Mesenchymal stem cell (in vitro differentiated cells and primary cell): ENCODE results near the gene DSCAML1.

Experiments
- DNase-seq: peaks from one replicate; pipeline ENCODE4 v3.0.0-alpha.2; 2013
- H2AFZ ChIP-seq: one replicate; pipeline ENCODE4 v1.6.1; 2013; ENCODE audit warnings: low read depth, mild to moderate bottlenecking, control low read depth, inconsistent platforms, low read length, moderate library complexity
- H2AK5ac ChIP-seq: 2 replicates; pipeline ENCODE4 v1.6.1; 2013; ENCODE audit warnings: low read length, moderate library complexity, mild to moderate bottlenecking, inconsistent platforms; ENCODE audit not compliant: severe bottlenecking
- H2BK120ac ChIP-seq: one replicate; pipeline ENCODE4 v1.6.1; 2013; ENCODE audit warnings: low read depth, mild to moderate bottlenecking, inconsistent platforms, low read length, moderate library complexity
- H2BK12ac ChIP-seq, 2 experiments: one replicate each; pipeline ENCODE4 v1.6.1; 2013; ENCODE audit warnings: inconsistent platforms in 2 of 2, low read length in 2 of 2, mild to moderate bottlenecking in 2 of 2, moderate library complexity in 2 of 2, control low read depth in 1 of 2
- H2BK15ac ChIP-seq: one replicate; pipeline ENCODE4 v1.6.1; 2013; ENCODE audit warnings: mild to moderate bottlenecking, low read depth, inconsistent platforms; ENCODE audit not compliant: poor library complexity, severe bottlenecking
- H2BK5ac ChIP-seq: 2 replicates; pipeline ENCODE4 v1.6.1; 2013; ENCODE audit warnings: low read depth, mild to moderate bottlenecking, low read length, control low read depth, inconsistent platforms; ENCODE audit not compliant: poor library complexity, severe bottlenecking
- H3K14ac ChIP-seq, 2 experiments: one replicate each; pipeline ENCODE4 v1.6.1; 2013; ENCODE audit warnings: inconsistent platforms in 2 of 2, low read length in 2 of 2, control low read depth in 1 of 2, mild to moderate bottlenecking in 1 of 2, moderate library complexity in 1 of 2
- H3K18ac ChIP-seq, 2 experiments: one replicate each; pipeline ENCODE4 v1.6.1; 2013; ENCODE audit warnings: inconsistent platforms in 2 of 2, low read length in 2 of 2, control low read depth in 1 of 2, low read depth in 1 of 2, mild to moderate bottlenecking in 1 of 2
- H3K23ac ChIP-seq, 2 experiments: one replicate each; pipeline ENCODE4 v1.6.1; 2013; ENCODE audit warnings: inconsistent platforms in 2 of 2, low read length in 2 of 2, mild to moderate bottlenecking in 2 of 2, moderate library complexity in 2 of 2, control low read depth in 1 of 2
- H3K27ac ChIP-seq: 2 replicates; pipeline ENCODE4 v1.5.1; 2013; ENCODE audit warnings: mild to moderate bottlenecking, moderate library complexity, low read length, control low read depth, inconsistent platforms; ENCODE audit not compliant: poor library complexity, severe bottlenecking
- H3K27me3 ChIP-seq, 2 experiments: 2 replicates each; pipeline versions ENCODE4 v1.6.1 to v1.7.0; 2013; ENCODE audit warnings: low read length in 2 of 2, mild to moderate bottlenecking in 2 of 2, moderate library complexity in 2 of 2, control low read depth in 1 of 2, inconsistent platforms in 1 of 2; ENCODE audit not compliant: control insufficient read depth in 1 of 2, insufficient read depth in 1 of 2
- H3K36me3 ChIP-seq, 2 experiments: 2 replicates each; pipeline versions ENCODE4 v1.6.1 to v1.7.0; 2013; ENCODE audit warnings: low read length in 2 of 2, control low read depth in 1 of 2, inconsistent platforms in 1 of 2, low read depth in 1 of 2, mild to moderate bottlenecking in 1 of 2; ENCODE audit not compliant: insufficient read depth in 2 of 2, control insufficient read depth in 1 of 2
- H3K4ac ChIP-seq, 2 experiments: one replicate each; pipeline ENCODE4 v1.6.1; 2013; ENCODE audit warnings: inconsistent platforms in 2 of 2, low read length in 2 of 2, mild to moderate bottlenecking in 2 of 2, moderate library complexity in 2 of 2, control low read depth in 1 of 2, low read depth in 1 of 2
- H3K4me1 ChIP-seq: 2 replicates; pipeline ENCODE4 v1.6.1; 2013; ENCODE audit warnings: low read depth, low read length, control low read depth; ENCODE audit not compliant: control insufficient read depth, insufficient read depth
- H3K4me2 ChIP-seq: 2 replicates; pipeline ENCODE4 v1.6.1; 2013; ENCODE audit warnings: low read length, mild to moderate bottlenecking, inconsistent platforms; ENCODE audit not compliant: poor library complexity, severe bottlenecking
- H3K4me3 ChIP-seq, 2 experiments: 2 replicates each; pipeline versions ENCODE4 v1.5.1 to v1.7.0; 2013; ENCODE audit warnings: low read length in 2 of 2, mild to moderate bottlenecking in 2 of 2, control low read depth in 1 of 2, low read depth in 1 of 2; ENCODE audit not compliant: insufficient read depth in 1 of 2
- H3K79me1 ChIP-seq: replicated peaks from 2 replicates; pipeline ENCODE4 v1.6.1; 2013; ENCODE audit warnings: mild to moderate bottlenecking, control low read depth, low read length, inconsistent platforms; ENCODE audit not compliant: poor library complexity, severe bottlenecking
- H3K9ac ChIP-seq: 2 replicates; pipeline ENCODE4 v1.7.0; 2013; ENCODE audit warnings: mild to moderate bottlenecking, low read length, moderate library complexity
- H3K9me3 ChIP-seq: 2 replicates; pipeline ENCODE4 v1.7.0; 2013; ENCODE audit warnings: mild to moderate bottlenecking, low read length; ENCODE audit not compliant: control insufficient read depth
- H4K8ac ChIP-seq: one replicate; pipeline ENCODE4 v1.6.1; 2013; ENCODE audit warnings: inconsistent platforms, mild to moderate bottlenecking, low read length, moderate library complexity
- H4K91ac ChIP-seq: one replicate; pipeline ENCODE4 v1.6.1; 2013; ENCODE audit warnings: mild to moderate bottlenecking, low read length, inconsistent platforms
- WGBS: methylation state at CpG from one replicate; pipeline ENCODE4 v1.1.7; 2013; ENCODE audit warnings: mixed read lengths; 5-methylcytosine and 5-hydroxymethylcytosine counted together

Gene DSCAML1

DNA sequence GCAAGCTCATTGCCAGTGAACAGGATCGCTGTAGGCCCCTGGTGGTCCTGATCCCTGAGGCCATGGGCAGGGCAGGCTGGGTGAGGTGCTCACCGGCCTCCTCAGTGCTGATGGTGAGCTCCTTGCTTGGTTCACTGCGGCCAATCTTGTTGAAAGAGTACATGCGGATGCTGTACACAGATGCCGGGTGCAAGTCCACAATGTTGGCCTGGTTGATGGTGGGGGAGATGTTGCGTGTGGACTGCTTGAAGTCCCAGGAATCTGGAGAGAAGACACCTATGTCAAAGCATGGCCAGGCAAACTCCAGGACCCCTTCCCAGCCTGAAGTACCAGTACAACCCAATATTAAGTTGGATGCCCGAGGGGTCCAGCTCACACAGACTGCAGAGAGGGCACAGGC is 325.2 kb downstream of the DSCAML1 start:
- no peak overlapping the region for H3K4me3 ChIP-seq
- peaks cover 2% of the 10 kb centered on the region for H3K9me3 ChIP-seq
- no peak overlapping the region for H3K9ac ChIP-seq
- H3K4ac ChIP-seq, result no peak overlapping the region
- H3K27me3 ChIP-seq, result peaks cover 33 to 56% of the 10 kb centered on the region in 2 experiments
- H3K79me1 ChIP-seq, result no peaks in the 10 kb centered on the region
- H2AK5ac ChIP-seq, result no peak overlapping the region
- H4K8ac ChIP-seq, result no peak overlapping the region
- H3K23ac ChIP-seq, result no peak overlapping the region
- no peaks in the 10 kb centered on the region for H3K4me1 ChIP-seq
- no peak overlapping the region for H3K27ac ChIP-seq
- no peak overlapping the region for H2BK5ac ChIP-seq
- H2AFZ ChIP-seq, result no peak overlapping the region
- H3K18ac ChIP-seq, result no peak overlapping the region
- no peak for DNase-seq
- 91% methylated on average over 7 of the region's 7 CpGs for WGBS
- no peak overlapping the region for H3K4me2 ChIP-seq
- no peak overlapping the region for H2BK12ac ChIP-seq
- H3K36me3 ChIP-seq, result no peaks in the 10 kb centered on the region
- no peak overlapping the region for H2BK15ac ChIP-seq
- H3K14ac ChIP-seq, result no peak overlapping the region
- no peak overlapping the region for H4K91ac ChIP-seq
- H2BK120ac ChIP-seq, result no peak overlapping the region

DNA sequence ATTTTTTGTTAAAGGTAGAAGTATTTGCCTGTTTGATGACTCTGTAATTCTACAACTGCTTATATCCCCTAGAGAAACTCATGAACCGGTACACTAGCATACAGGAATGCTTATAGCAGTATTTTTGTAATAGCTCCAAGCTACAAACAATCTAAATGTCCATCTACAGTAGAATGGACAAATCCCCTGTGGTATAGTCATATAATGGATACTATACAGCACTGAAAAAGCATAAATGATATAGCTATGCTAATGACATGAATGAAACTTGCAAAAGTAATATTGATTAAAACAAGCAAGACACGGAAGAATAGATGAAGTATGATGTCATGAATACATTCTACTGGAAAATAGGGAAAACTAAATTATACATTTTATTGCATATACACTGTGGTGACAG is 326.4 kb downstream of the DSCAML1 start:
- H3K27me3 ChIP-seq, result peaks cover 29 to 45% of the 10 kb centered on the region in 2 experiments
- no peak overlapping the region for H2BK5ac ChIP-seq
- peaks cover 2% of the 10 kb centered on the region for H3K9me3 ChIP-seq
- H3K18ac ChIP-seq, result no peak overlapping the region
- no peak overlapping the region for H3K4ac ChIP-seq
- no peak overlapping the region for H3K9ac ChIP-seq
- no peak overlapping the region for H2BK15ac ChIP-seq
- no peak overlapping the region for H2AFZ ChIP-seq
- no peak overlapping the region for H4K91ac ChIP-seq
- H3K36me3 ChIP-seq, result no peaks in the 10 kb centered on the region
- H3K27ac ChIP-seq, result no peak overlapping the region
- H3K4me1 ChIP-seq, result no peaks in the 10 kb centered on the region
- H2AK5ac ChIP-seq, result no peak overlapping the region
- no peak overlapping the region for H2BK12ac ChIP-seq
- H3K4me3 ChIP-seq, result no peak overlapping the region
- 60% methylated on average over 1 of the region's 2 CpGs for WGBS
- H3K23ac ChIP-seq, result no peak overlapping the region
- no peaks in the 10 kb centered on the region for H3K79me1 ChIP-seq
- no peak overlapping the region for H4K8ac ChIP-seq
- H3K4me2 ChIP-seq, result no peak overlapping the region
- H3K14ac ChIP-seq, result no peak overlapping the region
- no peak overlapping the region for H2BK120ac ChIP-seq
- no peak for DNase-seq

DNA sequence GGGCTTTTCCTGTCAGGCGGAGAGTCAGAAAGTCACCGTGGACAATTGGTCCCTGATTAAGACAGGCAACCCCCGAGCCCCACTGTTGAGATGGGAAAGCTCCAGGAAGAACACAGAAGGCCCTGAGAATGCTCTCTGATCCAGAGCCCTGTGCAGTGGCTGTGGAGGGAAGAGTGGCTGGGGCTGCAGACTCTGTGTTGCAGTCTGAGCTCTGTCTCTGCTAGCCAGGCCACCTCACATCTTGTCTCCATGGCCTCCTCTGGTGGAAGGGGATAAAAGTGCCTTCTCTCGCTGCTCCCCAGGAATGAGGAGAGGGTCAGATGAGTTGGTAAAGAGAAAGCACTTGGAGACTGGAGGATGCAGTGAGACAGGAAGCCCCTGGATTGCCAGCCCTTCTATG is 328.1 kb downstream of the DSCAML1 start:
- 76% methylated on average over 4 of the region's 4 CpGs for WGBS
- no peak for DNase-seq
- Histone ChIP-seq H2AK5ac (no peak overlapping the region), H3K4me2 (no peak overlapping the region), H3K4me3 (no peak overlapping the region), H3K9ac (no peak overlapping the region), H3K14ac (no peak overlapping the region), H3K9me3 (peaks cover 2% of the 10 kb centered on the region), H3K18ac (no peak overlapping the region), H3K4me1 (no peaks in the 10 kb centered on the region), H4K91ac (no peak overlapping the region), H4K8ac (no peak overlapping the region), H2BK15ac (no peak overlapping the region), H2BK120ac (no peak overlapping the region), H3K36me3 (no peaks in the 10 kb centered on the region), H3K27me3 (peaks cover 42 to 45% of the 10 kb centered on the region in 2 experiments), H2BK12ac (no peak overlapping the region), H2BK5ac (no peak overlapping the region), H3K4ac (no peak overlapping the region), H3K27ac (no peak overlapping the region), H3K23ac (no peak overlapping the region), H2AFZ (no peak overlapping the region), H3K79me1 (no peaks in the 10 kb centered on the region)

DNA sequence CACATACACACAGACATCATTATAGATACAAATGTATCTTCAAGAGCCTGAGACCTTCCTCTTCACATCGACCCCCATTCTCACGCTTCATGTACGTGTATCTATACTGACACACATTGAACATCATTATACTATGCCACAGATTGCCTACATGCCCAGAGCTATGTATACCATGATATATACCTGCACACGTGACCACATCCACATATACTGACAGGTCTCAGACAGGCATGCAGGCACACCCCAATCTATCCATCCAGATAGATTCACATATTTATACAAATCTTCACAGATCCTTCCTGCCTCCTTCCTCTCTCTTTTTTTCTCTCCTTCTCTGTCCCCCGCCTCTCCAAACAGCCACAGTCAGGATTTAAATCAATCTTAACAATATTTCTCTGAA is 329.2 kb downstream of the DSCAML1 start:
- Histone ChIP-seq H3K27me3 (peaks cover 46 to 48% of the 10 kb centered on the region in 2 experiments), H4K8ac (no peak overlapping the region), H3K4ac (no peak overlapping the region), H2BK15ac (no peak overlapping the region), H2BK5ac (no peak overlapping the region), H3K36me3 (no peaks in the 10 kb centered on the region), H3K79me1 (no peaks in the 10 kb centered on the region), H3K4me2 (no peak overlapping the region), H3K9ac (no peak overlapping the region), H3K9me3 (peaks cover 2% of the 10 kb centered on the region), H2AFZ (no peak overlapping the region), H3K18ac (no peak overlapping the region), H2AK5ac (no peak overlapping the region), H3K4me1 (peaks cover 2% of the 10 kb centered on the region), H2BK12ac (no peak overlapping the region), H3K14ac (no peak overlapping the region), H4K91ac (no peak overlapping the region), H3K27ac (no peak overlapping the region), H3K4me3 (no peak overlapping the region), H2BK120ac (no peak overlapping the region), H3K23ac (no peak overlapping the region)
- DNase-seq, result no peak
- WGBS, result 81% methylated on average over 5 of the region's 5 CpGs
